Progenitor cell of endocrine pancreas (in vitro differentiated cells): ENCODE measurements around the gene COL6A3. TPM values are rescaled to one million over a fixed set of nuclear protein-coding genes. Genes with fewer than 3 reads are reported as not detected.

Experiments
- DNase-seq: peaks from one replicate; pipeline ENCODE4 v3.0.0; 2021; ENCODE audit warnings: low spot score; ENCODE audit not compliant: unreplicated experiment
- H3K27ac Mint-ChIP-seq: 2 replicates; pipeline ENCODE4 v1.8.0; 2021; ENCODE audit warnings: mild to moderate bottlenecking, moderate library complexity, mixed read lengths
- H3K27me3 Mint-ChIP-seq: 2 replicates; pipeline ENCODE4 v1.8.0; 2021; ENCODE audit warnings: mixed read lengths
- H3K36me3 Mint-ChIP-seq: 2 replicates; pipeline ENCODE4 v1.8.0; 2022; ENCODE audit warnings: mixed read lengths; ENCODE audit not compliant: insufficient read depth
- H3K4me1 Mint-ChIP-seq: 2 replicates; pipeline ENCODE4 v1.8.0; 2021; ENCODE audit warnings: low read depth, mixed read lengths
- H3K4me3 Mint-ChIP-seq: 2 replicates; pipeline ENCODE4 v1.8.0; 2021; ENCODE audit warnings: low read depth, mild to moderate bottlenecking, moderate library complexity, mixed read lengths
- H3K9me3 Mint-ChIP-seq: 2 replicates; pipeline ENCODE4 v1.8.0; 2021; ENCODE audit warnings: low read depth, mixed read lengths
- total RNA-seq: library from RNA; stranded (reverse); gene quantifications from 2 replicates; pipeline ENCODE4 v1.2.1, GENCODE V29; 2021
- TF ChIP-seq, protein P1 (sequence below): fragments of 200-600 bp; sonication (generic); IDR thresholded peaks from one replicate; pipeline ENCODE4 v1.5.0; 2021; ENCODE audit warnings: antibody characterized with exemption, mild to moderate bottlenecking; ENCODE audit not compliant: unreplicated experiment

Gene COL6A3
- total RNA-seq, 1 donor from 2014 or later = 1.0 TPM

GRCh38 chr2:237282568-237283128, 131.3 kb downstream of the COL6A3 start:
- peaks cover 19% of the 10 kb centered on the region for H3K27me3 Mint-ChIP-seq
- no peaks in the 10 kb centered on the region for H3K4me1 Mint-ChIP-seq
- H3K4me3 Mint-ChIP-seq = no peak overlapping the region
- TF ChIP-seq, protein P1, sequence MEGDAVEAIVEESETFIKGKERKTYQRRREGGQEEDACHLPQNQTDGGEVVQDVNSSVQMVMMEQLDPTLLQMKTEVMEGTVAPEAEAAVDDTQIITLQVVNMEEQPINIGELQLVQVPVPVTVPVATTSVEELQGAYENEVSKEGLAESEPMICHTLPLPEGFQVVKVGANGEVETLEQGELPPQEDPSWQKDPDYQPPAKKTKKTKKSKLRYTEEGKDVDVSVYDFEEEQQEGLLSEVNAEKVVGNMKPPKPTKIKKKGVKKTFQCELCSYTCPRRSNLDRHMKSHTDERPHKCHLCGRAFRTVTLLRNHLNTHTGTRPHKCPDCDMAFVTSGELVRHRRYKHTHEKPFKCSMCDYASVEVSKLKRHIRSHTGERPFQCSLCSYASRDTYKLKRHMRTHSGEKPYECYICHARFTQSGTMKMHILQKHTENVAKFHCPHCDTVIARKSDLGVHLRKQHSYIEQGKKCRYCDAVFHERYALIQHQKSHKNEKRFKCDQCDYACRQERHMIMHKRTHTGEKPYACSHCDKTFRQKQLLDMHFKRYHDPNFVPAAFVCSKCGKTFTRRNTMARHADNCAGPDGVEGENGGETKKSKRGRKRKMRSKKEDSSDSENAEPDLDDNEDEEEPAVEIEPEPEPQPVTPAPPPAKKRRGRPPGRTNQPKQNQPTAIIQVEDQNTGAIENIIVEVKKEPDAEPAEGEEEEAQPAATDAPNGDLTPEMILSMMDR = no peak
- DNase-seq = no peak
- peaks cover 3% of the 10 kb centered on the region for H3K9me3 Mint-ChIP-seq
- no peaks in the 10 kb centered on the region for H3K36me3 Mint-ChIP-seq
- H3K27ac Mint-ChIP-seq = no peak overlapping the region

DNA sequence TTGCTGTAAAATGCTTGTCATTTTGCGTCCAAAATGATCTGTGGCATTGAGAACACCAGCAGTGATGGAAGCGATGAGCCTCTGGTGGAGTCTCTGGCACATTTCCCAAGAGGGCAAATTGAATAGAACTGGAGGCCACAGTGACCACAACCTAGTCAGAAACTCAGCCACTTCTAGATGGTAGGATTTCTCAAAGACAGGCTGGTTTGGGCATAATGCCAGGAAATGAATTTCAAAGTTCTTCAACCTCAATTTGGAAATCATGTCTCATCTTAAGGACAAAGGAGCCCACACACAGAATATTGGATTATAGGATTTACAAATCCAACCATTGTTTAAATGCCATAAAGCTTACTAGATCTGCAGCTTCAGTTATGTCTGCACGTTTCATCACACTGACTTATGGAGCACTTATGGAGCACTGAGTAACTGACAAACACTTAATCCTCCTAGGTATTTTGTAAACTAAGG, 132.1 kb downstream of the COL6A3 start:
- no peak overlapping the region for H3K27ac Mint-ChIP-seq
- no peak for DNase-seq
- TF ChIP-seq, protein P1 = no peak
- H3K9me3 Mint-ChIP-seq = peaks cover 2% of the 10 kb centered on the region
- no peaks in the 10 kb centered on the region for H3K4me1 Mint-ChIP-seq
- H3K36me3 Mint-ChIP-seq = no peaks in the 10 kb centered on the region
- no peak overlapping the region for H3K4me3 Mint-ChIP-seq
- peaks cover 19% of the 10 kb centered on the region for H3K27me3 Mint-ChIP-seq

- no peaks in the 10 kb centered on the region for H3K4me1 Mint-ChIP-seq
- H3K27me3 Mint-ChIP-seq = peaks cover 19% of the 10 kb centered on the region
- no peak overlapping the region for H3K27ac Mint-ChIP-seq
- no peaks in the 10 kb centered on the region for H3K36me3 Mint-ChIP-seq
- no peak for DNase-seq
- H3K9me3 Mint-ChIP-seq = peaks cover 4% of the 10 kb centered on the region
- H3K4me3 Mint-ChIP-seq = no peak overlapping the region
- TF ChIP-seq, protein P1 = no peak
Observed at GRCh38 chr2:237280939-237281338, 133.0 kb downstream of the COL6A3 start.

- Mint-ChIP-seq H3K9me3 (peaks cover 4% of the 10 kb centered on the region), H3K27me3 (peaks cover 19% of the 10 kb centered on the region), H3K36me3 (no peaks in the 10 kb centered on the region), H3K27ac (no peak overlapping the region), H3K4me1 (no peaks in the 10 kb centered on the region), H3K4me3 (no peak overlapping the region)
- TF ChIP-seq, protein P1 = no peak
- no peak for DNase-seq
Observed at GRCh38 chr2:237280229-237280628, 133.7 kb downstream of the COL6A3 start.

- Mint-ChIP-seq H3K4me3 (no peak overlapping the region), H3K27ac (no peak overlapping the region), H3K9me3 (peaks cover 4% of the 10 kb centered on the region), H3K4me1 (no peaks in the 10 kb centered on the region), H3K36me3 (no peaks in the 10 kb centered on the region), H3K27me3 (peaks cover 19% of the 10 kb centered on the region)
- DNase-seq = no peak
- TF ChIP-seq, protein P1 = no peak
Observed at GRCh38 chr2:237279012-237279768, 134.8 kb downstream of the COL6A3 start.
